ENCODE data around the gene GAGE13. TPM values are rescaled to one million over a fixed set of nuclear protein-coding genes. Genes with fewer than 3 reads are reported as not detected.
"Not testable (repeated sequence)": the region's sequence is repeated elsewhere in the genome, so short reads cannot be mapped to it uniquely, and the experiment has no call there.

GAGE13 gene
- total RNA-seq (2016; rRNA removed; fragmentation: Illumina TruSeq; extraction: Trizol) (not detected in 2 replicates), polyA plus RNA-seq (2011; rRNA removed) (not detected in 2 replicates), polyA minus RNA-seq (2011; rRNA and poly(A)+ RNA removed; ENCODE audit: low replicate concordance) (not detected in 2 replicates), Bru-seq, nascent RNA (not detected), BruChase-seq, experiment 1, labeled RNA remaining after a 6-hour chase (not detected), BruChase-seq, experiment 2, labeled RNA remaining after a 2-hour chase (not detected)
- total RNA-seq (2016; cell fraction: cytosol; rRNA removed; fragmentation: Illumina TruSeq; extraction: Trizol; ENCODE audit: low read depth) = not detected in 2 replicates
- total RNA-seq (2016; cell fraction: insoluble cytoplasmic fraction; rRNA removed; fragmentation: Illumina TruSeq; extraction: Trizol) = not detected in 2 replicates
- total RNA-seq (2016; cell fraction: membrane; rRNA removed; fragmentation: Illumina TruSeq; extraction: Trizol) = not detected in 2 replicates
- not detected in 2 replicates for total RNA-seq (2016; cell fraction: nucleus; rRNA removed; fragmentation: Illumina TruSeq; extraction: Trizol)
- polyA plus RNA-seq (2011; cell fraction: cytosol; rRNA removed) = not detected in 2 replicates
- polyA plus RNA-seq (2011; cell fraction: nucleus; rRNA removed) = not detected in 2 replicates
- polyA plus RNA-seq (2012) = not detected in 2 replicates
- not detected in 2 replicates for polyA plus RNA-seq (2016; cell fraction: cytosol; fragmentation: Illumina TruSeq; extraction: Trizol; ENCODE audit: low read depth)
- not detected in 2 replicates for polyA plus RNA-seq (2016; cell fraction: insoluble cytoplasmic fraction; fragmentation: Illumina TruSeq; extraction: Trizol; ENCODE audit: low read depth)
- not detected in 2 replicates for polyA plus RNA-seq (2016; cell fraction: membrane; fragmentation: Illumina TruSeq; extraction: Trizol; ENCODE audit: low read depth)
- polyA plus RNA-seq (2016; cell fraction: nucleus; fragmentation: Illumina TruSeq; extraction: Trizol; ENCODE audit: insufficient read depth, low read depth) = not detected in 2 replicates
- not detected in 2 replicates for polyA minus RNA-seq (2011; cell fraction: cytosol; rRNA and poly(A)+ RNA removed)
- polyA minus RNA-seq (2011; cell fraction: nucleus; rRNA and poly(A)+ RNA removed) = not detected in 2 replicates
- long read RNA-seq, experiment 1 = 0 reads
- long read RNA-seq, experiment 2 = 0 reads

GRCh38 chrX:49331282-49331681, at the start of gene GAGE13:
Gene GAGE13 (plus strand): TSS chrX:49331582. CDS start chrX:49332738, 1,156 bp downstream.
- FAIRE-seq; H3K4me1 ChIP-seq (ENCODE audit: insufficient read depth, low read length); BruUV-seq (replicated peaks); H3K79me2 ChIP-seq (ENCODE audit: insufficient read depth, low read length); POLR2A ChIA-PET; in situ Hi-C loops (cut with HindIII; ENCODE audit: extremely low pct_ligation_motif_present, low pct_unique_long_range_greater_than_20kb); H3K27me3 ChIP-seq (ENCODE audit: control insufficient read depth in 1 of 2, insufficient read depth in 2 of 2, low read length in 2 of 2); H3K9ac ChIP-seq (ENCODE audit: insufficient read depth, low read depth, low read length); H3K36me3 ChIP-seq (replicated peaks in 1 of 2; ENCODE audit: control insufficient read depth in 1 of 2, insufficient read depth in 2 of 2, low read length in 2 of 2); H3K4me3 ChIP-seq (replicated peaks in 1 of 3; ENCODE audit: insufficient read depth in 1 of 3, low read depth in 2 of 3, low read length in 3 of 3); H3K27ac ChIP-seq (ENCODE audit: extremely low read length, insufficient read depth, low read length); H4K20me1 ChIP-seq (ENCODE audit: insufficient read depth, low read length); intact Hi-C loops (cut with micrococcal nuclease; ENCODE audit: unreplicated experiment); H3K4me2 ChIP-seq (ENCODE audit: low read depth, low read length); DNase-seq (ENCODE audit: low spot score); H3K9me3 ChIP-seq (ENCODE audit: low read length); ATAC-seq; H2AFZ ChIP-seq (ENCODE audit: low read length); CTCF ChIA-PET (ENCODE audit: low intra/inter-chr PET ratio, low total read pairs): not testable (repeated sequence)
- no CpG with 5 or more reads among the region's 16 CpGs for WGBS (ENCODE audit: low lambda C conversion rate)

- H2AFZ ChIP-seq (ENCODE audit: low read length) = no peak overlapping the region
- H3K4me2 ChIP-seq (ENCODE audit: low read depth, low read length) = peak overlapping the region; percentile 32; the same call in 1 of the 2 replicates
- peak; percentile 70 for ATAC-seq
- H3K4me1 ChIP-seq (ENCODE audit: insufficient read depth, low read length) = peaks cover 6% of the 10 kb centered on the region
- no peaks in the 10 kb centered on the region for H3K79me2 ChIP-seq (ENCODE audit: insufficient read depth, low read length)
- H3K9ac ChIP-seq (ENCODE audit: insufficient read depth, low read depth, low read length) = no peak overlapping the region
- FAIRE-seq = peak; percentile 68
- no peak for DNase-seq (ENCODE audit: low spot score)
- ChIA-PET CTCF (ENCODE audit: low intra/inter-chr PET ratio, low total read pairs) (interaction anchor here (1.0 kb wide), 1 partner anchor 90 kb away, joined by 5 read pairs; no protein-coding TSS in a partner anchor), POLR2A (no interaction called here)
- no peak overlapping the region for H3K4me3 ChIP-seq (replicated peaks in 1 of 3; ENCODE audit: insufficient read depth in 1 of 3, low read depth in 2 of 3, low read length in 3 of 3)
- no TSS peak for BruUV-seq (replicated peaks)
- no peaks in the 10 kb centered on the region for H4K20me1 ChIP-seq (ENCODE audit: insufficient read depth, low read length)
- H3K36me3 ChIP-seq (replicated peaks in 1 of 2; ENCODE audit: control insufficient read depth in 1 of 2, insufficient read depth in 2 of 2, low read length in 2 of 2) = no peaks in the 10 kb centered on the region
- intact Hi-C loops (cut with micrococcal nuclease; ENCODE audit: unreplicated experiment) = no loop called here
- WGBS (ENCODE audit: low lambda C conversion rate) = 18% methylated on average over 11 of the region's 11 CpGs
- H3K9me3 ChIP-seq (ENCODE audit: low read length) = no peaks in the 10 kb centered on the region
- in situ Hi-C loops (cut with HindIII; ENCODE audit: extremely low pct_ligation_motif_present, low pct_unique_long_range_greater_than_20kb) = no loop called here
- H3K27ac ChIP-seq (ENCODE audit: extremely low read length, insufficient read depth, low read length) = no peak overlapping the region
- no peaks in the 10 kb centered on the region; a peak in 1 of 5 replicates for H3K27me3 ChIP-seq (ENCODE audit: control insufficient read depth in 1 of 2, insufficient read depth in 2 of 2, low read length in 2 of 2)
- TF ChIP-seq ATF1 (CRISPR knock-in tag; IDR thresholded peaks at IDR 0.05) (no peak), MAFF (IDR thresholded peaks at IDR 0.05; ENCODE audit: low read depth, low read length) (no peak), ARNT (IDR thresholded peaks at IDR 0.05) (no peak), ARID3A (IDR thresholded peaks at IDR 0.05; ENCODE audit: low read depth, low read length) (no peak), FLYWCH1 (CRISPR knock-in tag; IDR thresholded peaks at IDR 0.05) (no peak), STAG1 (CRISPR knock-in tag; IDR thresholded peaks at IDR 0.05) (peak; percentile 40), CCDC6 (CRISPR knock-in tag; IDR thresholded peaks at IDR 0.05) (no peak), ZNF101 (CRISPR knock-in tag; IDR thresholded peaks at IDR 0.05; ENCODE audit: borderline replicate concordance, low read depth) (no peak), ZNF350 (CRISPR knock-in tag; IDR thresholded peaks at IDR 0.05; ENCODE audit: borderline replicate concordance, low read depth) (no peak), POLR2A (IDR thresholded peaks at IDR 0.05; ENCODE audit: insufficient read depth in 1 of 2, low read depth in 2 of 2, low read length in 2 of 2) (no peak)
Observed at GRCh38 chrX:49282647-49283011, 48.8 kb upstream of the GAGE13 start.

Measured in HepG2 (cell line).